HepG2 (cell line): ENCODE data around the gene GRHL1. TPM values are rescaled to one million over a fixed set of nuclear protein-coding genes. Genes with fewer than 3 reads are reported as not detected.

ENCODE experiments used
- ATAC-seq: fragments of 200-7000 bp; cut with Tn5 transposase; 3 replicates; pipeline ENCODE4 v1.9.1; 2020; ENCODE audit warnings: mild to moderate bottlenecking, moderate library complexity
- BruUV-seq: library from RNA; stranded (reverse); fragments of 400-500 nt; replicated peaks from 2 replicates; lab custom pipeline; 2021; lab: Mats Ljungman, UMichigan
- CTCF ChIA-PET: fragments of 300-600 bp; formaldehyde crosslinking; extraction: SDS; loops from one replicate; lab custom pipeline; 2021; ENCODE audit warnings: low total read pairs, inconsistent platforms, low intra/inter-chr PET ratio; lab: Yijun Ruan, JAX
- POLR2A ChIA-PET: fragments of 350-600 bp; sonication (Branson Sonifier 250); formaldehyde crosslinking; loops from one replicate; lab custom pipeline; 2020; ENCODE audit warnings: antibody characterized with exemption, inconsistent platforms; lab: Yijun Ruan, JAX
- DNase-seq: peaks from one replicate; pipeline ENCODE4 v3.0.0-alpha.2; 2015; ENCODE audit warnings: low spot score
- FAIRE-seq: peaks from 3 replicates; lab custom pipeline; 2011; peaks lifted over from hg19 to GRCh38; lab: Jason Lieb, UNC
- H2AFZ ChIP-seq: one replicate; pipeline ENCODE4 v1.6.1; 2011; ENCODE audit warnings: low read length, inconsistent platforms
- H3K27ac ChIP-seq: fragments of 300-600 bp; 3 replicates; pipeline ENCODE4 v1.8.0; 2011; ENCODE audit warnings: mixed run types, mild to moderate bottlenecking, mixed read lengths, low read length, inconsistent platforms; ENCODE audit not compliant: insufficient read depth; ENCODE audit errors: extremely low read length
- H3K27me3 ChIP-seq, 2 experiments: fragments of 200-600 bp in 1 of 2; 2 replicates in 1 of 2; 3 replicates in 1 of 2; pipeline versions ENCODE4 v1.6.0 to v1.8.0; 2011; ENCODE audit warnings: low read length in 2 of 2, mild to moderate bottlenecking in 2 of 2, moderate library complexity in 2 of 2, inconsistent platforms in 1 of 2; ENCODE audit not compliant: insufficient read depth in 2 of 2, control insufficient read depth in 1 of 2
- H3K36me3 ChIP-seq, 2 experiments: fragments of 200-600 bp in 1 of 2; replicated peaks in 1 of 2; 2 replicates in 1 of 2; 3 replicates in 1 of 2; pipeline versions ENCODE4 v1.5.1 to v1.8.0; 2011; ENCODE audit warnings: low read length in 2 of 2, inconsistent platforms in 1 of 2; ENCODE audit not compliant: insufficient read depth in 2 of 2, control insufficient read depth in 1 of 2
- H3K4me1 ChIP-seq: 2 replicates; pipeline ENCODE4 v1.5.1; 2012; ENCODE audit warnings: low read length, inconsistent platforms; ENCODE audit not compliant: insufficient read depth
- H3K4me2 ChIP-seq: 2 replicates; pipeline ENCODE4 v1.6.0; 2011; ENCODE audit warnings: low read depth, low read length, inconsistent platforms
- H3K4me3 ChIP-seq, 3 experiments: fragments of 200-600 bp in 1 of 3; sonication (generic), shearing (Covaris generic) in 1 of 3; replicated peaks in 1 of 3; 2 replicates each; pipeline ENCODE4 v1.5.1; 2011 to 2016; ENCODE audit warnings: low read length in 3 of 3, inconsistent platforms in 2 of 3, low read depth in 2 of 3, mild to moderate bottlenecking in 2 of 3, control low read depth in 1 of 3, mixed read lengths in 1 of 3; ENCODE audit not compliant: insufficient read depth in 1 of 3
- H3K79me2 ChIP-seq: one replicate; pipeline ENCODE4 v1.6.1; 2011; ENCODE audit warnings: low read length, inconsistent platforms; ENCODE audit not compliant: insufficient read depth
- H3K9ac ChIP-seq: 2 replicates; pipeline ENCODE4 v1.6.0; 2011; ENCODE audit warnings: mild to moderate bottlenecking, low read depth, low read length, inconsistent platforms; ENCODE audit not compliant: insufficient read depth
- H3K9me3 ChIP-seq: 2 replicates; pipeline ENCODE4 v1.5.1; 2012; ENCODE audit warnings: mild to moderate bottlenecking, low read length
- H4K20me1 ChIP-seq: 2 replicates; pipeline ENCODE4 v1.6.0; 2011; ENCODE audit warnings: inconsistent platforms, mild to moderate bottlenecking, low read length, moderate library complexity; ENCODE audit not compliant: insufficient read depth
- AGO2 ChIP-seq: fragments of 200-400 bp; formaldehyde crosslinking; optimal IDR thresholded peaks from 2 replicates; pipeline ENCODE3; 2017; ENCODE audit warnings: mild to moderate bottlenecking, low read depth, low read length, moderate library complexity
- BCL6 ChIP-seq: IDR thresholded peaks from 2 replicates; pipeline ENCODE4 v1.6.1; 2016; ENCODE audit warnings: missing genetic modification reagents, missing compliant biosample characterization
- CCDC6 ChIP-seq: sonication (generic); formaldehyde crosslinking; IDR thresholded peaks from 2 replicates; pipeline ENCODE4 v1.8.1; 2022; ENCODE audit warnings: mild to moderate bottlenecking, missing genetic modification reagents, moderate library complexity
- CEBPB ChIP-seq: IDR thresholded peaks from 2 replicates; pipeline ENCODE4 v1.6.1; 2011; ENCODE audit warnings: low read depth, low read length, improper control_type of control experiment, borderline replicate concordance
- FOSL1 ChIP-seq: sonication (generic); formaldehyde crosslinking; IDR thresholded peaks from 2 replicates; pipeline ENCODE4 v1.9.0; 2021; ENCODE audit warnings: missing genetic modification reagents, borderline replicate concordance
- FOXK1 ChIP-seq: sonication (generic); formaldehyde crosslinking; IDR thresholded peaks from 2 replicates; pipeline ENCODE4 v1.4.0; 2020; ENCODE audit warnings: low read depth, missing genetic modification reagents, borderline replicate concordance
- GATAD2A ChIP-seq: IDR thresholded peaks from 2 replicates; pipeline ENCODE4 v1.6.1; 2016
- HHEX ChIP-seq: IDR thresholded peaks from 2 replicates; pipeline ENCODE4 v1.6.1; 2016; ENCODE audit warnings: control low read depth
- HNRNPUL1 ChIP-seq: fragments of 200-400 bp; formaldehyde crosslinking; IDR thresholded peaks from 2 replicates; pipeline ENCODE4 v1.6.1; 2017; ENCODE audit warnings: low read depth, mild to moderate bottlenecking, low read length, moderate library complexity
- KLF16 ChIP-seq, 2 experiments: sonication (generic) in 1 of 2; formaldehyde crosslinking in 1 of 2; IDR thresholded peaks; 2 replicates each; pipeline versions ENCODE4 v1.6.1 to v1.8.0; 2016 to 2023; ENCODE audit warnings: missing genetic modification reagents in 2 of 2, missing compliant biosample characterization in 1 of 2
- NFATC3 ChIP-seq: sonication (generic); formaldehyde crosslinking; IDR thresholded peaks from 2 replicates; pipeline ENCODE4 v1.5.1; 2020; ENCODE audit warnings: mild to moderate bottlenecking, missing genetic modification reagents
- PHF21A ChIP-seq: sonication (generic); formaldehyde crosslinking; IDR thresholded peaks from 2 replicates; pipeline ENCODE4 v1.5.0; 2020; ENCODE audit warnings: mild to moderate bottlenecking, missing genetic modification reagents
- RAD21 ChIP-seq: fragments of 450-650 bp; formaldehyde crosslinking; IDR thresholded peaks from 2 replicates; pipeline ENCODE4 v1.5.0; 2020; ENCODE audit warnings: mild to moderate bottlenecking
- RAD51 ChIP-seq: fragments of 450-650 bp; IDR thresholded peaks from 2 replicates; pipeline ENCODE4 v1.6.1; 2016; ENCODE audit warnings: borderline replicate concordance
- REXO4 ChIP-seq: sonication (generic); formaldehyde crosslinking; IDR thresholded peaks from 2 replicates; pipeline ENCODE4 v1.8.0; 2022; ENCODE audit warnings: missing genetic modification reagents, mild to moderate bottlenecking, borderline replicate concordance
- TBP ChIP-seq: sonication (generic); formaldehyde crosslinking; IDR thresholded peaks from 2 replicates; pipeline ENCODE4 v1.5.0; 2020; ENCODE audit warnings: missing genetic modification reagents
- XRCC5 ChIP-seq: fragments of 200-400 bp; formaldehyde crosslinking; optimal IDR thresholded peaks from 2 replicates; pipeline ENCODE3; 2017; ENCODE audit warnings: mild to moderate bottlenecking, low read length
- ZBTB7B ChIP-seq: sonication (generic); formaldehyde crosslinking; IDR thresholded peaks from 2 replicates; pipeline ENCODE4 v1.4.0; 2020; ENCODE audit warnings: missing genetic modification reagents
- ZNF207 ChIP-seq: fragments of 450-650 bp; IDR thresholded peaks from 2 replicates; pipeline ENCODE4 v1.6.1; 2016; ENCODE audit warnings: antibody characterized with exemption, borderline replicate concordance
- ZNF460 ChIP-seq: sonication (generic); formaldehyde crosslinking; IDR thresholded peaks from 2 replicates; pipeline ENCODE4 v1.5.1; 2020; ENCODE audit warnings: missing genetic modification reagents, mild to moderate bottlenecking, borderline replicate concordance
- ZNF512B ChIP-seq: sonication (generic); formaldehyde crosslinking; IDR thresholded peaks from 2 replicates; pipeline ENCODE4 v1.5.1; 2020; ENCODE audit warnings: missing genetic modification reagents, mild to moderate bottlenecking, borderline replicate concordance
- ZNF740 ChIP-seq: sonication (generic); formaldehyde crosslinking; IDR thresholded peaks from 2 replicates; pipeline ENCODE4 v1.4.0; 2020; ENCODE audit warnings: missing genetic modification reagents
- ZNF773 ChIP-seq: sonication (generic); formaldehyde crosslinking; IDR thresholded peaks from 2 replicates; pipeline ENCODE4 v1.4.0; 2020; ENCODE audit warnings: missing genetic modification reagents, borderline replicate concordance
- WGBS: methylation state at CpG from one replicate; pipeline ENCODE4 v1.1.6; 2017; ENCODE audit warnings: low lambda C conversion rate; 5-methylcytosine and 5-hydroxymethylcytosine counted together
- in situ Hi-C: cut with HindIII; loops from 2 replicates; pipeline ENCODE4 v1.10.0; 2017; ENCODE audit warnings: low pct_unique_long_range_greater_than_20kb; ENCODE audit not compliant: extremely low pct_ligation_motif_present
- intact Hi-C: fragments of 100-400 bp; cut with micrococcal nuclease; formaldehyde crosslinking; loops from one replicate; pipeline ENCODE4 v1.10.0; 2022; ENCODE audit not compliant: unreplicated experiment
- polyA plus RNA-seq, 8 experiments: library from polyadenylated mRNA; depleted of rRNA in 3 of 8; stranded (reverse) in 7 of 8; unstranded in 1 of 8; fragments of >200 nt; fragmentation: Illumina TruSeq in 4 of 8; extraction: Trizol in 4 of 8; gene quantifications; 2 replicates each; pipeline versions ENCODE4 v1.2.1 to v1.2.3, GENCODE V29; 2011 to 2016; ENCODE audit warnings: low read depth in 4 of 8, missing spikeins in 1 of 8, mixed read lengths in 1 of 8; ENCODE audit not compliant: insufficient read depth in 1 of 8
- total RNA-seq, 5 experiments: library from RNA; depleted of rRNA; stranded (reverse); fragments of >200 nt; fragmentation: Illumina TruSeq; extraction: Trizol; gene quantifications; 2 replicates each; pipeline ENCODE4 v1.2.3, GENCODE V29; 2016; ENCODE audit warnings: low read depth in 1 of 5

GRHL1 gene
- total and polyA plus RNA-seq, 2 of the 13 experiments (the other 11 are each of a cell fraction or from before 2014, with no cell fraction given) = 9.3 to 12.0 TPM

GRCh38 chr2:9912468-9912867 is 39.0 kb upstream of the GRHL1 start:
- Histone ChIP-seq H3K27ac (no peak overlapping the region), H3K4me2 (no peak overlapping the region), H3K79me2 (no peaks in the 10 kb centered on the region), H3K4me3 (no peak overlapping the region), H3K27me3 (no peaks in the 10 kb centered on the region), H3K4me1 (peaks cover 21% of the 10 kb centered on the region), H3K9me3 (no peaks in the 10 kb centered on the region), H3K36me3 (peaks cover 3 to 29% of the 10 kb centered on the region in 2 experiments; a peak in 4 of 5 replicates), H2AFZ (no peak overlapping the region), H3K9ac (no peak overlapping the region), H4K20me1 (no peaks in the 10 kb centered on the region)
- ATAC-seq = peak; percentile 79
- WGBS = 75% methylated on average over 4 of the region's 4 CpGs
- FAIRE-seq = no peak
- no peak for DNase-seq
- intact Hi-C loops = no loop called here
- POLR2A ChIA-PET = no interaction called here
- in situ Hi-C loops = no loop called here
- no TSS peak for BruUV-seq
- CTCF ChIA-PET = no interaction called here
- TF ChIP-seq AGO2 (no peak), GATAD2A (CRISPR knock-in tag) (no peak), ZNF207 (no peak), CCDC6 (no peak), CEBPB (no peak), FOSL1 (CRISPR knock-in tag) (no peak), ZBTB7B (CRISPR knock-in tag) (no peak), HHEX (CRISPR knock-in tag) (no peak), ZNF460 (CRISPR knock-in tag) (no peak), BCL6 (CRISPR knock-in tag) (peak; percentile 26; the same call in 1 of the 2 replicates), NFATC3 (CRISPR knock-in tag) (no peak), RAD21 (CRISPR knock-in tag) (no peak), KLF16 (CRISPR knock-in tag; IDR thresholded peaks at IDR 0.05) (no peak), PHF21A (CRISPR knock-in tag) (peak; percentile 73), TBP (CRISPR knock-in tag) (no peak), ZNF512B (CRISPR knock-in tag) (no peak), RAD51 (no peak), ZNF740 (CRISPR knock-in tag) (no peak), ZNF773 (CRISPR knock-in tag) (no peak), FOXK1 (no peak), REXO4 (CRISPR knock-in tag) (no peak), HNRNPUL1 (no peak), XRCC5 (no peak)
